ENCODE measurements around the gene GJB6.

The GJB6 gene

GRCh38 chr13:20222553-20222952 is 9.6 kb downstream of the GJB6 start:
- DNase-seq: no peak

- no peak for DNase-seq
These were observed 10.3 kb downstream of the GJB6 start for GRCh38 chr13:20221772-20222171.

- DNase-seq: no peak
These were observed 12.5 kb downstream of the GJB6 start for GRCh38 chr13:20219577-20219976.

- DNase-seq: no peak
These were observed 15.0 kb downstream of the GJB6 start for GRCh38 chr13:20217168-20217567.

- no peak for DNase-seq
These were observed 22.2 kb downstream of the GJB6 start for GRCh38 chr13:20209948-20210347.

- no peak for DNase-seq
These were observed 25.4 kb downstream of the GJB6 start for GRCh38 chr13:20206698-20207235.

- no peak for DNase-seq
These were observed 25.9 kb downstream of the GJB6 start for GRCh38 chr13:20206065-20206697.

- DNase-seq: no peak
These were observed 33.3 kb downstream of the GJB6 start for GRCh38 chr13:20198781-20199180.

GRCh38 chr13:20197361-20197834 is 34.7 kb downstream of the GJB6 start:
- DNase-seq: no peak

GRCh38 chr13:20195801-20196200 is 36.3 kb downstream of the GJB6 start:
- no peak for DNase-seq

- no peak for DNase-seq
These were observed 38.0 kb downstream of the GJB6 start for GRCh38 chr13:20193907-20194631.

- no peak for DNase-seq
These were observed 38.8 kb downstream of the GJB6 start for GRCh38 chr13:20193162-20193906.

- no peak for DNase-seq
These were observed 39.3 kb downstream of the GJB6 start, which contains the start of gene GJB2 for GRCh38 chr13:20192836-20193161. GJB2 (minus strand) TSS chr13:20192938; CDS start chr13:20189581, 3,357 bp downstream.

- no peak for DNase-seq
These were observed 39.8 kb downstream of the GJB6 start for GRCh38 chr13:20192158-20192835.

GRCh38 chr13:20191311-20192157 is 40.6 kb downstream of the GJB6 start:
- no peak for DNase-seq

GRCh38 chr13:20190481-20191310 is 41.4 kb downstream of the GJB6 start:
- DNase-seq: no peak

- DNase-seq: no peak
These were observed 42.0 kb downstream of the GJB6 start for GRCh38 chr13:20190076-20190475.

GRCh38 chr13:20188667-20189553 is 43.2 kb downstream of the GJB6 start:
- no peak for DNase-seq

GRCh38 chr13:20186771-20187170 is 45.3 kb downstream of the GJB6 start:
- no peak for DNase-seq
